GM20000 (cell line): ENCODE data around the gene GNG8.

Experiments used
- DNase-seq: peaks from one replicate; pipeline ENCODE4 v3.0.0; 2012; ENCODE audit warnings: low spot score
- CTCF ChIP-seq: IDR thresholded peaks from 2 replicates; pipeline ENCODE4 v1.5.1; 2012; ENCODE audit warnings: mild to moderate bottlenecking, control low read depth; ENCODE audit errors: extremely low read depth, missing control alignments

GNG8 gene

DNA sequence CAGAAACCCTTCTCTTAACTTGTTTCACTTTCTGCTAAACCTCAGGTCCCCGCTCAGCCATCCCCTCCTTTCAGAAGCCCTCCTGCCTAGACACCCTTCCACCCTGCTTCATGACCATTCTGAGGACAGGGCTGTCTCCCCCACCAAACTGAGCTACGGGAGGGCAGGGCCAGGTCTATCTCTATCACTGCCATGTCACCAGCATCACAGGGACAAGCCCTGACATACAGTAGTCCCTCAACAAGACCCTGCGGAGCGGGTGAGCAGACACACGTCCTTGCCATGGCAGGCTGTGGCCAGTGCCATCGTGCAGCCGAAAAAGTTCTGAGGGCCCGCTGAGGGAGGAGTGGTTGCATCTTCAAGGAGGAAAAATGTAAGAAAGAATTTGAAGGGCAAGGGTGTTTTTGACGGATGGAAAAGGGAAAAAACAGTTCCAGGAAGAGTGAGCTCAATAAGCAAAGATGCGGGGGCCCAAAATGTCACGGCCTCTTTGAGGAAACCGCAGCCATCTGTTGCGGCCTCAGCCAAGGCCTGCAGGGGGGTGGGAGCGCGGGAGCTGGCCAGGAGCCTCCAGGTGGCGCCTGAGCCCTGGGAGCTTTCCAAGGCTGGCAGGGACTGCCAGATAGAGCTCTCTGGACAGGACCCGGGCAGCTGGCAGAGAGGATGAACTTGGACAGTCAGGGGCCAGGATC, 19.2 kb downstream of the GNG8 start:
- TF ChIP-seq CTCF: peak; percentile 83
- DNase-seq: no peak

DNA sequence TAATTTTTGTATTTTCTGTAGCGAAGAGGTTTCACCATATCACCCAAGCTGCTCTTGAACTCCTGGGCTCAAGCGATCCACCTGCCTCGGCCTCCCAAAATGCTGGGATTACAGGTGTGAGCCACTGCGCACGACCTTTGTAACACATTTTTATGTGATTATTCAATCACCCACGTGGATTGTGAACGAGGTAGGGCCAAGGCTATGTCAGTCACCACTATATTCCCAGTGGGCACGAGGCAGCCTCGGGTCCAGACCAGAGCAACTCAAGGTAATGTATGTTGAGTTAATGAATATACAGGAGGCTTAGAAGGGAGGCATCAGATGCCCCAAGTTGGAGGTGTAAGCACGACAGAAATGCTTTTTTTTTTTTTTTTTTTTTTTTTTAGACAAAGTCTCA, 20.0 kb downstream of the GNG8 start:
- no peak for TF ChIP-seq CTCF
- DNase-seq: no peak

GRCh38 chr19:46614114-46614722, 21.8 kb downstream of the GNG8 start:
- TF ChIP-seq CTCF: peak; percentile 51
- DNase-seq: peak; percentile 77

DNA sequence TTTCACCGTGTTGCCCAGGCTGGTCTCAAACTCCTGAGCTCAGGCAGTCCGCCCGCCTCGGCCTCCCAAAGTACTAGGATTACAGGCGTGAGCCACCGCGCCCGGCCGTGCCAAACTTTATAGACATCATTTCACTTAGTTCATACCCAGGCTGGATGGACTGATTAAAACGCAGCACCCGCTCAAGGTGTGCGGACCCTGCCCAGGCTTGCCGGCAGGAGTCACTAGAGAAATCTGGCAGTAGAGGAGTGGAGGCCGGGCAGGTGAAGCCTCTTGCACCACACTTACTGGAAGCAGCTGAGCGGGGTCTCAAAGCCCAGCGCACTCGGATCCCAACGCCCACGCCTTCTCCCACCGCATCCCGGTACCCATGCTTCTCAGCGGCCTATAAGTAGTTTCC, 22.5 kb downstream of the GNG8 start:
- DNase-seq: no peak
- TF ChIP-seq CTCF: no peak

GRCh38 chr19:46611776-46612175, 24.2 kb downstream of the GNG8 start:
- DNase-seq: no peak
- TF ChIP-seq CTCF: no peak

GRCh38 chr19:46610851-46611770, 24.9 kb downstream of the GNG8 start:
- peak; percentile 4 for DNase-seq
- no peak for TF ChIP-seq CTCF

- no peak for TF ChIP-seq CTCF
- no peak for DNase-seq
These were observed 25.6 kb downstream of the GNG8 start for GRCh38 chr19:46610413-46610775.
